Testis (tissue), 3 donors: Measurements from ENCODE around the gene ZEB2. TPM values are rescaled to one million over a fixed set of nuclear protein-coding genes. Genes with fewer than 3 reads are reported as not detected.

Experiments
- DNase-seq: peaks from one replicate; pipeline ENCODE4 v3.0.0-alpha.2; 2019
- H3K27ac ChIP-seq, 2 donors: fragments of 200-600 bp; sonication (generic); one replicate each; pipeline ENCODE4 v1.5.1; 2019
- H3K27me3 ChIP-seq: fragments of 200-600 bp; sonication (generic); one replicate; pipeline ENCODE4 v1.5.1; 2019
- H3K36me3 ChIP-seq: fragments of 200-600 bp; sonication (generic); one replicate; pipeline ENCODE4 v1.5.1; 2017; ENCODE audit warnings: low read depth; ENCODE audit errors: missing control alignments
- H3K4me1 ChIP-seq: fragments of 200-600 bp; sonication (generic); one replicate; pipeline ENCODE4 v1.5.1; 2019
- H3K4me3 ChIP-seq, 2 donors: fragments of 200-600 bp; sonication (generic); one replicate each; pipeline ENCODE4 v1.5.1; 2017 to 2019
- H3K9me3 ChIP-seq: fragments of 200-600 bp; sonication (generic); one replicate; pipeline ENCODE4 v1.5.1; 2017
- CTCF ChIP-seq, 3 experiments: fragments of 450-650 bp in 2 of 3; fragments of 200-600 bp in 1 of 3; sonication (generic) in 1 of 3; IDR thresholded peaks; one replicate each; pipeline ENCODE4 v1.5.1; 2016 to 2019; ENCODE audit warnings: antibody characterized with exemption in 3 of 3, mild to moderate bottlenecking in 2 of 3, moderate library complexity in 1 of 3
- POLR2A ChIP-seq: fragments of 450-650 bp; IDR thresholded peaks from one replicate; pipeline ENCODE4 v1.6.1; 2017; ENCODE audit warnings: antibody characterized with exemption, mild to moderate bottlenecking, moderate library complexity
- WGBS, 2 donors: methylation state at CpG; one replicate each; pipeline ENCODE4 v1.1.5; 2018; 5-methylcytosine and 5-hydroxymethylcytosine counted together
- intact Hi-C: fragments of 100-400 bp; cut with DNase I; formaldehyde crosslinking; loops from one replicate; pipeline ENCODE4 v1.15.1; 2023; ENCODE audit warnings: low total_unique reads
- polyA plus RNA-seq: library from polyadenylated mRNA; stranded (reverse); fragments of 350-450 nt; fragmentation: Illumina TruSeq; extraction: RNeasy Lipid Tissue Mini Kit (QIAGEN cat#74804); gene quantifications from one replicate; pipeline ENCODE4 v1.2.3, GENCODE V29; 2014; ENCODE audit warnings: low read depth, low replicate concordance; ENCODE audit not compliant: insufficient read depth
- total RNA-seq, 2 donors: library from RNA; depleted of rRNA; stranded (reverse); fragments of >200 nt; gene quantifications; one replicate each; pipeline ENCODE4 v1.2.3, GENCODE V29; 2016

ZEB2 gene
- total and polyA plus RNA-seq, 3 donors from 2014 or later, result 38.7 to 96.4 (median 87.8) TPM

- no peak overlapping the region for H3K4me3 ChIP-seq
- H3K4me1 ChIP-seq, result peaks cover 43% of the 10 kb centered on the region
- no peaks in the 10 kb centered on the region for H3K36me3 ChIP-seq
- DNase-seq, result no peak
- no peaks in the 10 kb centered on the region for H3K9me3 ChIP-seq
- 44 to 51% methylated on average over 1 of the region's 1 CpG for WGBS, 2 donors
- TF ChIP-seq CTCF (IDR thresholded peaks at IDR 0.05) (no peak), POLR2A (no peak)
- no peaks in the 10 kb centered on the region for H3K27me3 ChIP-seq
- intact Hi-C loops, result no loop called here
- H3K27ac ChIP-seq, result peak overlapping the region; percentile 78 to 81
Measured at GRCh38 chr2:144426355-144426754, 93.6 kb downstream of the ZEB2 start.

DNA sequence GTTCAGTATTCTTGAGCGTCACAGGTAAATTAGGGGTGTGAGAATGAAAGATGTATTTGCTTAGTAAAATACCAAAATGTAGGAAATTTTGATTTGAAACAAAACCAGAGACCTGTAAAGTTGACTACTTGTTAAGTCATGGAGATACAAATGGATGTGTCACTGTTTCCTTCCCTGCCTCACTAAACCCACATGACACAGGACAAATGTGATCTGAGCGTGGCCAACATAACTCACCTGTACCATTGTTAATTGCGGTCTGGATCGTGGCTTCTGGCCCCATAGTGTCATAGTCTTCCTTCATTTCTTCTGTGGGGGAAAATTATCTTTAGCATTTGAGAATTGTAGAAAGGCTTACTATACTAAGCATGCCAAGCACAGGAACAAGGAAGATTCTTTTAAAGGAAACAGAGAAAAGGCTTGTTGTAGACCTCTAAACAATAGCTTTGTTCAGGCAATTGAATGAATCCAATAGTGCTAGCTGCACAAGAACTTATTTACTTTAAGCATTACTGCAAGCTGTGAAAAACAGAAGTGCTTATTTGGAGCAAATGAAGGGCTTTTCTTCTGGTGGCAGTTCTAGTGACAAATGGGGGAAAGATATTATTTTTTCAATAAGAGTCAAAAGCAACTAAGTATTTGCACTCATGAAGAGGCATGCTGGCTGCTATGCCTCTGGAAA lies 95.2 kb downstream of the ZEB2 start:
- Histone ChIP-seq H3K27ac (peak overlapping the region in 1 of 2 donors; percentile 78), H3K4me3 (no peak overlapping the region), H3K4me1 (peaks cover 31% of the 10 kb centered on the region), H3K9me3 (no peaks in the 10 kb centered on the region), H3K27me3 (no peaks in the 10 kb centered on the region), H3K36me3 (no peaks in the 10 kb centered on the region)
- 84 to 86% methylated on average over 4 of the region's 4 CpGs for WGBS, 2 donors
- intact Hi-C loops, result no loop called here
- DNase-seq, result no peak
- no peak for TF ChIP-seq CTCF (IDR thresholded peaks at IDR 0.05)

- intact Hi-C loops, result no loop called here
- Histone ChIP-seq H3K27ac (no peak overlapping the region), H3K4me3 (no peak overlapping the region), H3K27me3 (no peaks in the 10 kb centered on the region), H3K36me3 (no peaks in the 10 kb centered on the region), H3K9me3 (no peaks in the 10 kb centered on the region), H3K4me1 (peaks cover 18% of the 10 kb centered on the region)
- whole genome bisulfite sequencing, 2 donors, result 92 to 93% methylated on average over 1 of the region's 1 CpG
- TF ChIP-seq CTCF (IDR thresholded peaks at IDR 0.05) (no peak), POLR2A (no peak)
- no peak for DNase-seq
Measured at GRCh38 chr2:144421606-144422510, 98.1 kb downstream of the ZEB2 start.

GRCh38 chr2:144419218-144419617 lies 100.7 kb downstream of the ZEB2 start:
- intact Hi-C loops, result no loop called here
- Histone ChIP-seq H3K27ac (no peak overlapping the region), H3K9me3 (no peaks in the 10 kb centered on the region), H3K4me3 (no peak overlapping the region), H3K36me3 (no peaks in the 10 kb centered on the region), H3K4me1 (no peaks in the 10 kb centered on the region), H3K27me3 (no peaks in the 10 kb centered on the region)
- TF ChIP-seq CTCF (IDR thresholded peaks at IDR 0.05) (no peak), POLR2A (no peak)
- WGBS, 2 donors, result 95 to 96% methylated on average over 3 of the region's 3 CpGs
- no peak for DNase-seq
